Measurements from ENCODE around the gene HIP1.

The HIP1 gene

DNA sequence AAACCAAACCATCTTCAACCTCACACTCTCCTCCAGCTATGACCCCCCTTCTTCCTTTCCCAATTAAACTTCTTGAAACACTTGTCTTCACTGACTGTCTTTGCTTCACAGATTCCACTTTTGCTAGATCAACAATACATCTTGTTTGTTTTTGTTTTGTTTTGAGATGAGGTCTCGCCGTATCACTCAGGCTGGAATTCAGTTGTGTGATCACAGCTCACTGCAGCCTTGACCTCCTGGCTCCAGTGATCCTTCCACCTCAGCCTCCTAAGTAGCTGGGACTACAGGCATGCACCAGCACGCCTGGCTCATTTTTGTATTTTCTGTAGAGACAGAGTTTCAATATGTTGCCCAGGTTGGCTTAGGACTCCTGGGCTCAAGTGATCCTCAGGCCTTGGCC is 59.7 kb downstream of the HIP1 start:
- TF ChIP-seq, protein P1, sequence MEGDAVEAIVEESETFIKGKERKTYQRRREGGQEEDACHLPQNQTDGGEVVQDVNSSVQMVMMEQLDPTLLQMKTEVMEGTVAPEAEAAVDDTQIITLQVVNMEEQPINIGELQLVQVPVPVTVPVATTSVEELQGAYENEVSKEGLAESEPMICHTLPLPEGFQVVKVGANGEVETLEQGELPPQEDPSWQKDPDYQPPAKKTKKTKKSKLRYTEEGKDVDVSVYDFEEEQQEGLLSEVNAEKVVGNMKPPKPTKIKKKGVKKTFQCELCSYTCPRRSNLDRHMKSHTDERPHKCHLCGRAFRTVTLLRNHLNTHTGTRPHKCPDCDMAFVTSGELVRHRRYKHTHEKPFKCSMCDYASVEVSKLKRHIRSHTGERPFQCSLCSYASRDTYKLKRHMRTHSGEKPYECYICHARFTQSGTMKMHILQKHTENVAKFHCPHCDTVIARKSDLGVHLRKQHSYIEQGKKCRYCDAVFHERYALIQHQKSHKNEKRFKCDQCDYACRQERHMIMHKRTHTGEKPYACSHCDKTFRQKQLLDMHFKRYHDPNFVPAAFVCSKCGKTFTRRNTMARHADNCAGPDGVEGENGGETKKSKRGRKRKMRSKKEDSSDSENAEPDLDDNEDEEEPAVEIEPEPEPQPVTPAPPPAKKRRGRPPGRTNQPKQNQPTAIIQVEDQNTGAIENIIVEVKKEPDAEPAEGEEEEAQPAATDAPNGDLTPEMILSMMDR (IDR thresholded peaks at IDR 0.05; ENCODE audit: control insufficient read depth, extremely low read depth, insufficient read depth): no peak
- no peak for DNase-seq (ENCODE audit: low read depth)

DNA sequence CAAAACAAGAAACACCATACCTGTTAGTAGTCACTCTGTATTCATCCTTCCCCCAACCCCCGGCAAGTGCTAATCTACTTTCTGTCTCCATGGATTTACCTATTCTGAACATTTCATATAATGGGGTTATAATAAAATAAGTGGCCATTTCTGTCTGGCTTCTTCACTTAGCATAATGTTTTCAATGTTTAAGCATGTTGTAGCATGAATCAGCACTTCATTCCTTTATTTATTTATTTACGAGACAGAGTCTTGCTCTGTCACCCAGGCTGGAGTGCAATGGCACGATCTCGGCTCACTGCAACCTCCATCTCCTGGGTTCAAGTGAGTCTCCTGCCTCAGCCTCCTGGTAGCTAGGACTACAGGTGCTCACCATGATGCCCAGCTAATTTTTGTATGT is 69.2 kb downstream of the HIP1 start:
- TF ChIP-seq, protein P1 (IDR thresholded peaks at IDR 0.05; ENCODE audit: control insufficient read depth, extremely low read depth, insufficient read depth): no peak
- no peak overlapping the region for H3K4me3 ChIP-seq (ENCODE audit: low read depth, low read length)
- no peak for DNase-seq (ENCODE audit: low read depth)

More for the DNA sequence above, 59.7 kb downstream of the HIP1 start:
- H3K4me3 ChIP-seq (ENCODE audit: low read depth, low read length): no peak overlapping the region

DNA sequence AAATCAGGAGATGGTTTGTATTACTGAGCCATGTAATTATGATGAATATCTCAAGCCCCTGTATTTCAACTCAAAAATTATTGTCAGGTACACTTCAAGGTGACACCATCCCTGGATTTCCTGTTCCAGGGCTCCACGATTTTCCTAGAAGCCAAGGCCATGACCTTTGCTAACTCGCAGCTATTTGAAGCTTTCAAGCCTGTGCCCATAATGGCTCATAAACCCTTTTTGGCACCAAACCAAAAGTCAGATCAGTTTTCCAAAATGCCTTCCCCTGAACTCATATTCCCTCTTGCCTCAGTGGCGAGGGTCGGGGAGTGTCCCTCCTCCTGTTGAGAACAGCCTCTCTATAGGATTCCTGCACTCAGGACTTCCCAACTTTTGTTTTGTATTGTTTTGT is 70.8 kb downstream of the HIP1 start:
- H3K4me3 ChIP-seq (ENCODE audit: low read depth, low read length): no peak overlapping the region
- TF ChIP-seq, protein P1 (IDR thresholded peaks at IDR 0.05; ENCODE audit: control insufficient read depth, extremely low read depth, insufficient read depth): no peak
- no peak for DNase-seq (ENCODE audit: low read depth)

DNA sequence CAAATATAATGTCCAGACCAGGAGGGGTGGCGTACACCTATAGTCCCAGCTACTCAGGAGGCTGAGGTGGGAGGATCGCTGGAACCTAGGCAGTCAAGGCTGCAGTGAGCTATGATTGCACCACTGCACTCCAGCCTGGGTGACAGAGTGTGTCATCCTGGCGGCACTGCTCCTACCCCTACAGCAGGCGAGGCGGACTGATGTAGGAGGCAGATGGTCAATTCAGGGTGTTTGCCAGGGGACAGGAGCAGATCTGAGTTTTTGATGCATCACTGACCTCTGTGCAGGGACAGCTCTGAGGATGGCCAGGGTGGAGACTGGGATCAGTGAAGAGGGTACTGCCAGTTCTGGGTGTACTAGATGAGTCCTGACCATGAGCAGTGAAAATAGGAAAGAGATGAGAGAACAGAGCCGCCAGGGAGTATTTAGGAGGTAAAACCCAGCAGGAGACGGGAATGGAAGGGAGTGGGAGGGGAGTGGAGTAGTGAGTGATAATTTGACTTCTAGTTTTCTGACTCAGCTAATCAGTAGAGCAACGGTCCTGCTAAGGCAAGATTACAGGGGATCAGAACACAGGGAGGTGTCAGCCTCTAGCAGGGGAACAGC is 75.3 kb downstream of the HIP1 start:
- TF ChIP-seq, protein P1 (IDR thresholded peaks at IDR 0.05; ENCODE audit: control insufficient read depth, extremely low read depth, insufficient read depth): no peak

DNA sequence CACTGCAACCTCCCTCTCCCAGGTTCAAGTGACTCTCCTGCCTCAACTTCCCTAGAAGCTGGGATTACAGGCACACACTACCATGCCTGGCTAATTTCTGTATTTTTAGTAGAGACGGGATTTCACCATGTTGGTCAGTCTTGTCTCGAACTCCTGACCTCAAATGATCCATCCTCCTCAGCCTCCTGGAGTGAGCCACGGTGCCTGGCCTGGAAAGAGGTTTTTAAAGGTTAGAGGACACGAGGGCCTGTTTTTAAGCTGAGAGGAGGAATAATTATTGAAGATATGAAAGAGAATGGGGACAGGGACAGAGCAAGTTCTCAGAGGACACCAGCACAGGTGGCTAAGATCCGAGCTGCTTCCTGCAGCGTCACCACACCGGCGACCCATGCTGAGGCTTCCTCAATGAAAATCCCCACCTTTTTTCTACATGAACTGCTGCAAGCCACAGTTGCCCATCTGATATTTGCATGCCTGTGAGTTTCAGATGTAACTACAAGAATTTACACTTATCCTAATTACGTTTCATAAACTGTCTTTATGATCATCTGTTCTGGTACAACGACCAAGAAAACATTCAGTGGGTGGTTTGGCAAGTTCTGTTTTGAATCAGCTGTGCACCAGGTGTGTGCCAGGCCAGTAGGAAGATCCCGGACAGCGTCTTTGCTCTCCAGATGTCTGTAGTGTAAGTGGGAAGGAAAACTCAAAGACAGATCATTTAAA is 76.0 kb downstream of the HIP1 start:
- no peak for DNase-seq (ENCODE audit: low read depth)
- TF ChIP-seq, protein P1 (IDR thresholded peaks at IDR 0.05; ENCODE audit: control insufficient read depth, extremely low read depth, insufficient read depth): no peak
- no peak overlapping the region for H3K4me3 ChIP-seq (ENCODE audit: low read depth, low read length)

More for the DNA sequence above, 75.3 kb downstream of the HIP1 start:
- no peak for DNase-seq (ENCODE audit: low read depth)
- no peak overlapping the region for H3K4me3 ChIP-seq (ENCODE audit: low read depth, low read length)

DNA sequence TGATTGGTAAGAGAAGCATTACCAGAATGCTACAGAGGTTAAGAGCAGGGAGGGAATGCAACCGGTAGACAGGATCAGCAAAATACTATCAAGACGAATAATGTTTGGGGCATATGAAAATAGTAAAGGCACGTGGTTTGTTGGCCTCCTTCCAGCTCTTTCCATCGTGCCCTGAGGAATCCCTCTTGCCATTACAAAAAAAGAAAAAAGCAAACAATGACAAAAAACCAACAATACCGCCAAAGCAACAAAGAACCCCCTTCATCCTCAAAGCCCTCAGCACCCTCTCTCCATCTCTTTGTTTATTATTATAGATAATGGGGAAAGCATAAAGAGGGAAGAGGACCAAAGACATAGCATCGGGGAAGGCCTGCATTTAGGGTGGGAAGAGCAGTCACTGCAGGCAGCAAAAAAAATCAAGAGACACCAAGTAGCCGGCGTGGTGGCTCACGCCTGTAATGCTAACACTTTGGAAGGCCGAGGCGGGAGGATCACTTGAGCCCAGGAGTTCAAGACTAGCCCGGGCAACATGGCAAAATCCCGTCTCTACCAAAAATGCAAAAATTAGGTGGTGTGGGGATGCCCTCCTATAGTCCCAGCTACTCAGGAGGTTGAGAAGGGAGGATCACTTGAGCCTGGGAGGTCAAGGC is 78.0 kb downstream of the HIP1 start:
- no peak for DNase-seq (ENCODE audit: low read depth)
- TF ChIP-seq, protein P1 (IDR thresholded peaks at IDR 0.05; ENCODE audit: control insufficient read depth, extremely low read depth, insufficient read depth): no peak
- H3K4me3 ChIP-seq (ENCODE audit: low read depth, low read length): no peak overlapping the region
